ENCODE measurements around the gene SCNN1A. TPM values are rescaled to one million over a fixed set of nuclear protein-coding genes. Genes with fewer than 3 reads are reported as not detected.
A peak's percentile ranks its signal among the peaks of the same experiment; 100 is the strongest.

The SCNN1A gene
- total and polyA plus RNA-seq, 8 donors = 2.3 to 212 (median 3.5) TPM

DNA sequence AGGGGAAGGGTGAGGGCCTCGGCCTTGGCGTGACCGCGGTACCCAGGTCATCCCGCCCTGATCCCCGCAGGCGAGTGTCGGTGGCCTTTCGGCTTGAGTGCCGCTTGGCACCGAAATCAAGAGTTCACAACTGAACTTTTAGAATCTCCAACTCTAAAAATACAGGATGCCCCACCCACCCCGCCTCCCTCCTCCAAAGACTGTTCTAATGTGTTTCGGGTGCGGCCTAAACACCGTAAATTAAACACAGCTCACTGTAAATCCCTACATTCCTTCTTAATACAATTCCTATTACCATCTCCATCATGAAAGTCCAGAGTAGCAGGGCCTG lies 11.4 kb downstream of the SCNN1A start:
- Histone ChIP-seq H3K9me3 (no peaks in the 10 kb centered on the region), H3K27me3 (no peaks in the 10 kb centered on the region), H3K27ac (peak overlapping the region; percentile 85 to 94), H3K36me3 (no peaks in the 10 kb centered on the region), H3K4me1 (peaks cover 15 to 83% of the 10 kb centered on the region in 2 donors), H3K4me3 (peak overlapping the region; percentile 39 to 69)
- ATAC-seq (peak; percentile 25), DNase-seq (no peak)
- TF ChIP-seq, protein P1, sequence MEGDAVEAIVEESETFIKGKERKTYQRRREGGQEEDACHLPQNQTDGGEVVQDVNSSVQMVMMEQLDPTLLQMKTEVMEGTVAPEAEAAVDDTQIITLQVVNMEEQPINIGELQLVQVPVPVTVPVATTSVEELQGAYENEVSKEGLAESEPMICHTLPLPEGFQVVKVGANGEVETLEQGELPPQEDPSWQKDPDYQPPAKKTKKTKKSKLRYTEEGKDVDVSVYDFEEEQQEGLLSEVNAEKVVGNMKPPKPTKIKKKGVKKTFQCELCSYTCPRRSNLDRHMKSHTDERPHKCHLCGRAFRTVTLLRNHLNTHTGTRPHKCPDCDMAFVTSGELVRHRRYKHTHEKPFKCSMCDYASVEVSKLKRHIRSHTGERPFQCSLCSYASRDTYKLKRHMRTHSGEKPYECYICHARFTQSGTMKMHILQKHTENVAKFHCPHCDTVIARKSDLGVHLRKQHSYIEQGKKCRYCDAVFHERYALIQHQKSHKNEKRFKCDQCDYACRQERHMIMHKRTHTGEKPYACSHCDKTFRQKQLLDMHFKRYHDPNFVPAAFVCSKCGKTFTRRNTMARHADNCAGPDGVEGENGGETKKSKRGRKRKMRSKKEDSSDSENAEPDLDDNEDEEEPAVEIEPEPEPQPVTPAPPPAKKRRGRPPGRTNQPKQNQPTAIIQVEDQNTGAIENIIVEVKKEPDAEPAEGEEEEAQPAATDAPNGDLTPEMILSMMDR (IDR thresholded peaks at IDR 0.05) = no peak
- intact Hi-C loops (cut with DNase I) = no loop called here

DNA sequence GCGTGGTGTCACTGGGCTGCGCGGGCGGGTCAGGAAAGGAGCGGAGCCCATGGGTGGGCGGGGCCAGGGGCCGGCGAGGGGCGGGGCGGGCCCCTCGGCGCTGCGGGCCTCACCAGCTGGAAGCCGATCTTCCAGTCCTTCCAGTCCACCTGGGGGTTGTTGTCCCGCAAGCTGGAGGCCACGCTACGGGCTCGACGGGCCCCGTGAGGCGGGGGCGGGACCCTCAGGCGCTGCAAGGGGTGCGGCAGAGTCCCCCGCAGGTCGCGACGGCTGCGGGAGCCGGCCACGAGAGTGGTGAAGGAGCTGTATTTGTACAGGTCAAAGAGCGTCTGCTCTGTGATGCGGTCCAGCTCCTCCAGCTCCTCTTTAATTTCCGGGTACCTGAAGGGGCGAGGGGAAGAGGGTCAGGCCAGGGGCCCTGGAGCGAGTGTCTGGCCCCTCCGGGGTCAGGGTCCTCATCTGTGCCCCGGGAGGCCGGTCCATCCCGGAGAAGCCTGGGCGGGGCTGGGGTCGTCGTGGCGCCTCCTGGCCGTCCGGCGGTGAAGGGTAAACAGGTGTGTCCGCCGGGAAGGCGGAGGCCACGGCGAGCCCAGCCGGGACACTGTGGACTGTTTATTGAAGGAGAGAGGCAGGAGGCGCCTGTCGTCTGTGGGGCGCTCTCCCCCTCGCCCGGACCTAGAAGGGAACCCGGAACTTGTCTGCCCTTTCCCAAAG lies 11.9 kb downstream of the SCNN1A start:
- H3K27ac ChIP-seq = peak overlapping the region; percentile 85 to 94
- no peaks in the 10 kb centered on the region for H3K36me3 ChIP-seq
- intact Hi-C loops (cut with DNase I) = no loop called here
- ATAC-seq (peak; percentile 83), DNase-seq (peak; percentile 56 to 94 (median 86))
- TF ChIP-seq, protein P1 (IDR thresholded peaks at IDR 0.05) = peak in 1 of 2 donors; percentile 3
- no peaks in the 10 kb centered on the region for H3K9me3 ChIP-seq
- H3K4me1 ChIP-seq = peaks cover 15 to 83% of the 10 kb centered on the region in 2 donors
- H3K27me3 ChIP-seq = no peaks in the 10 kb centered on the region
- H3K4me3 ChIP-seq = peak overlapping the region; percentile 39 to 69

DNA sequence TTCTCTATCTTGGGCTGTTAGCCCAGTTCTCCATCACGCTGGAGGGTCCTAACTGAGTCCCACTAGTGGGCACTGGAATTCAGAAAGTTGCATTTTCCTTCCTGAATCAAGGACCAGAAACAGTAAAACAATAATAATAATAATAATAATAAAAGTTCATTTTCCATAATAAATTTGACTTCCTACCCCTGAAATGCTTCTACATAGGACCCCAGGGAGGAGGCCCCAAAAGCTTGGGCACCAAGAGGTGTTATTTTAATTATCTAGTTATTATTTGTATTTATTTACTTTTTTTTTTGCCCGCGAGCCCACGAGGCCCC lies 12.4 kb downstream of the SCNN1A start:
- TF ChIP-seq, protein P1 (IDR thresholded peaks at IDR 0.05) = no peak
- H3K27ac ChIP-seq = peak overlapping the region; percentile 85 to 94

DNA sequence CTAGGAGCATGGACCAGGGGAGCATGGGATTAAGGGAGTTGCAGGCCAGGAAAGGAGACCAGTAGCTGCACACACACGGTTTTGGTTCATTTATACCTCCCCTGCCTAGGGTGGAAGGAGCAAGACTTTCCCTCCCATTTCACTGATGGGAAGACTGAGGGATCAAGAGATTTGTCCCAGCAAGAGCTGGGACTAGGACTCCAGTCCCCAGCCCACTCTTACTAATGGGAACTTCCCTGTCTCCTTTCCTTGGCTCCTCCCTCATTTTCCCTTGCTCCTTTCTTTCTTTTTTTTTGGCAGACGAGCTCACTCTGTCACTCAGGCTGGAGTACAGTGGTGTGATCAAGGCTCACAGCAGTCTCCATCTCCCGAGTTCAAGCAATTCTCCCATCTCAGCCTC lies 13.0 kb downstream of the SCNN1A start:
- Histone ChIP-seq H3K4me3 (no peak overlapping the region), H3K4me1 (peaks cover 19 to 83% of the 10 kb centered on the region in 2 donors), H3K27ac (peak overlapping the region; percentile 76 to 77), H3K9me3 (no peaks in the 10 kb centered on the region), H3K36me3 (no peaks in the 10 kb centered on the region), H3K27me3 (no peaks in the 10 kb centered on the region)
- DNase-seq (no peak), ATAC-seq (no peak)
- intact Hi-C loops (cut with DNase I) = no loop called here
- TF ChIP-seq, protein P1 (IDR thresholded peaks at IDR 0.05) = no peak

More for the DNA sequence above, 12.4 kb downstream of the SCNN1A start:
- Histone ChIP-seq H3K9me3 (no peaks in the 10 kb centered on the region), H3K36me3 (no peaks in the 10 kb centered on the region), H3K4me3 (peak overlapping the region; percentile 39 to 69), H3K4me1 (peaks cover 19 to 83% of the 10 kb centered on the region in 2 donors), H3K27me3 (no peaks in the 10 kb centered on the region)
- intact Hi-C loops (cut with DNase I) = no loop called here
- no peak for DNase-seq
- ATAC-seq = no peak

DNA sequence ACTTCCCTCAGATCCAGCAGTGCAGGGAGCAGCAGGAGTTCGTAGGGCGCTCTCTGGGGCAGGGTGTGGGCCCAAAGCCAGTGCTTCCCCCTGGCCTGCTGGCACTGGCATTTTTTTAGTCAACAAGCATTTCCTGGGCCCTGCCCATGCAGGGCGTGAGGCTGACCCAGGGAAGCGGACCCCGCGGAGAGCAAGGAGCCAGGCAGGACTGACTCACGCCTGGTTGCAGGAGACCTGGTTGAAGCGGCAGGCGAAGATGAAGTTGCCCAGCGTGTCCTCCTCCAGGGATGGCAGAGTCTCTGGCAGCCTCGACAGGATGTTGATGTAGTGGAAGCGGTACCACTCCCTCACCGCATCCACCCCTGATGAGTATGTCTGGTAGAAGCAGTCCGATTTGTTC lies 13.5 kb downstream of the SCNN1A start:
- intact Hi-C loops (cut with DNase I) = no loop called here
- TF ChIP-seq, protein P1 (IDR thresholded peaks at IDR 0.05) = no peak
- Histone ChIP-seq H3K4me1 (peaks cover 19 to 83% of the 10 kb centered on the region in 2 donors), H3K27ac (peak overlapping the region; percentile 76 to 77), H3K27me3 (no peaks in the 10 kb centered on the region), H3K36me3 (no peaks in the 10 kb centered on the region), H3K9me3 (no peaks in the 10 kb centered on the region), H3K4me3 (no peak overlapping the region)
- peak; percentile 19 for ATAC-seq
- peak in 2 of 4 donors; percentile 75 to 86 for DNase-seq
